Hepatocyte (in vitro differentiated cells): ENCODE data around the gene HIP1R. TPM values are rescaled to one million over a fixed set of nuclear protein-coding genes. Genes with fewer than 3 reads are reported as not detected.
"Not testable (repeated sequence)": the region's sequence is repeated elsewhere in the genome, so short reads cannot be mapped to it uniquely, and the experiment has no call there.

Experiments used
- DNase-seq: peaks from one replicate; pipeline ENCODE4 v3.0.0-alpha.2; 2016; ENCODE audit warnings: low spot score
- H2AFZ ChIP-seq: fragments of 200-600 bp; sonication (generic); 2 replicates; pipeline ENCODE4 v1.6.0; 2016; ENCODE audit warnings: antibody characterized with exemption, mild to moderate bottlenecking
- H3K27ac ChIP-seq: fragments of 200-600 bp; sonication (generic); 2 replicates; pipeline ENCODE4 v1.5.1; 2016; ENCODE audit warnings: mild to moderate bottlenecking
- H3K27me3 ChIP-seq: fragments of 200-600 bp; sonication (generic); 2 replicates; pipeline ENCODE4 v1.6.1; 2016
- H3K36me3 ChIP-seq: fragments of 200-600 bp; sonication (generic); replicated peaks from 2 replicates; pipeline ENCODE4 v1.5.1; 2016; ENCODE audit warnings: low read depth; ENCODE audit not compliant: insufficient read depth
- H3K4me1 ChIP-seq: fragments of 200-600 bp; sonication (generic); 2 replicates; pipeline ENCODE4 v1.5.1; 2016; ENCODE audit warnings: mild to moderate bottlenecking, moderate library complexity; ENCODE audit not compliant: insufficient read depth
- H3K4me2 ChIP-seq: fragments of 200-600 bp; sonication (generic); 2 replicates; pipeline ENCODE4 v1.6.0; 2016
- H3K4me3 ChIP-seq: fragments of 200-600 bp; sonication (generic); 2 replicates; pipeline ENCODE4 v1.5.1; 2016; ENCODE audit warnings: mild to moderate bottlenecking
- H3K79me2 ChIP-seq: fragments of 200-600 bp; sonication (generic); 2 replicates; pipeline ENCODE4 v1.6.0; 2017; ENCODE audit warnings: mild to moderate bottlenecking
- H3K9me2 ChIP-seq: fragments of 200-600 bp; sonication (generic); replicated peaks from 2 replicates; pipeline ENCODE4 v1.6.0; 2017; ENCODE audit warnings: mild to moderate bottlenecking; ENCODE audit not compliant: insufficient read depth
- H3K9me3 ChIP-seq: fragments of 200-600 bp; sonication (generic); 2 replicates; pipeline ENCODE4 v1.5.1; 2016; ENCODE audit warnings: low read depth, mild to moderate bottlenecking
- H4K20me1 ChIP-seq: fragments of 200-600 bp; sonication (generic); 2 replicates; pipeline ENCODE4 v1.6.0; 2016; ENCODE audit warnings: mild to moderate bottlenecking; ENCODE audit not compliant: insufficient read depth, poor library complexity, severe bottlenecking
- EZH2 ChIP-seq: fragments of 200-600 bp; sonication (generic); IDR thresholded peaks from 2 replicates; pipeline ENCODE4 v1.6.1; 2016; ENCODE audit warnings: antibody characterized with exemption, mild to moderate bottlenecking, borderline replicate concordance
- EZH2phosphoT487 ChIP-seq: fragments of 200-600 bp; sonication (generic); IDR thresholded peaks from one replicate; pipeline ENCODE4 v1.6.1; 2018; ENCODE audit warnings: antibody characterized with exemption, mild to moderate bottlenecking, low read depth, moderate library complexity; ENCODE audit not compliant: unreplicated experiment, severe bottlenecking
- WGBS: methylation state at CpG from one replicate; pipeline ENCODE4 v1.1.6; 2016; ENCODE audit warnings: low lambda C conversion rate; ENCODE audit errors: missing lambda C conversion rate; 5-methylcytosine and 5-hydroxymethylcytosine counted together
- polyA plus RNA-seq: library from polyadenylated mRNA; unstranded; fragments of >200 nt; fragmentation: Nextera tagmentation; extraction: Ambion mirVana; gene quantifications from 2 replicates; pipeline ENCODE4 v1.2.1, GENCODE V29; 2016
- total RNA-seq: library from RNA; depleted of rRNA; stranded (reverse); fragments of >200 nt; gene quantifications from 2 replicates; pipeline ENCODE4 v1.2.3, GENCODE V29; 2014
- TF ChIP-seq, protein P1 (sequence below): fragments of 200-600 bp; sonication (generic); IDR thresholded peaks from 2 replicates; pipeline ENCODE4 v1.5.1; 2016; ENCODE audit warnings: antibody characterized with exemption, mild to moderate bottlenecking; ENCODE audit not compliant: poor library complexity

Gene HIP1R
- total and polyA plus RNA-seq, 2 experiments from 2014 or later, result 31.8 to 44.3 TPM

DNA sequence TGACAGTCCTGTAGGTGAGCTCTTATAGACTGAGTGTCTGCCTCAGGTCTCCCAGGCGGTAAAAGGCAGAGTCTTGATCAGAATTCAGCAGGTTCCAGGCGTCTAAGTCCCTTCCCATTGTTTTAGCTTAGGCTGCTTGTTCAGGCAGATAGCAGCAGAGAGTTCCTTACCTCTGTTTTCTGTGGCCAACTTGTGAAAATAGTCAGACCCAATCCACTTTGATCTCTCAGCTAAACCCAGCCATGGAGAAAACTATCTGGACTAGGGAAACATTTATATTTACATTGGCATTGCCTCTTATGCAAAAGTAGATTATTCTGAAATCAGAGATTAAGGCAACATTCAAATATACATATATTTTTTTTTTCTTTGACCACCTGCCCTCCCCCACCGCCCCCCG, 39.5 kb upstream of the HIP1R start:
- no peaks in the 10 kb centered on the region for H3K79me2 ChIP-seq
- TF ChIP-seq EZH2phosphoT487 (no peak), EZH2 (no peak)
- TF ChIP-seq, protein P1, sequence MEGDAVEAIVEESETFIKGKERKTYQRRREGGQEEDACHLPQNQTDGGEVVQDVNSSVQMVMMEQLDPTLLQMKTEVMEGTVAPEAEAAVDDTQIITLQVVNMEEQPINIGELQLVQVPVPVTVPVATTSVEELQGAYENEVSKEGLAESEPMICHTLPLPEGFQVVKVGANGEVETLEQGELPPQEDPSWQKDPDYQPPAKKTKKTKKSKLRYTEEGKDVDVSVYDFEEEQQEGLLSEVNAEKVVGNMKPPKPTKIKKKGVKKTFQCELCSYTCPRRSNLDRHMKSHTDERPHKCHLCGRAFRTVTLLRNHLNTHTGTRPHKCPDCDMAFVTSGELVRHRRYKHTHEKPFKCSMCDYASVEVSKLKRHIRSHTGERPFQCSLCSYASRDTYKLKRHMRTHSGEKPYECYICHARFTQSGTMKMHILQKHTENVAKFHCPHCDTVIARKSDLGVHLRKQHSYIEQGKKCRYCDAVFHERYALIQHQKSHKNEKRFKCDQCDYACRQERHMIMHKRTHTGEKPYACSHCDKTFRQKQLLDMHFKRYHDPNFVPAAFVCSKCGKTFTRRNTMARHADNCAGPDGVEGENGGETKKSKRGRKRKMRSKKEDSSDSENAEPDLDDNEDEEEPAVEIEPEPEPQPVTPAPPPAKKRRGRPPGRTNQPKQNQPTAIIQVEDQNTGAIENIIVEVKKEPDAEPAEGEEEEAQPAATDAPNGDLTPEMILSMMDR, result no peak
- H3K27me3 ChIP-seq, result no peaks in the 10 kb centered on the region
- H3K4me2 ChIP-seq, result no peak overlapping the region
- WGBS, result 66% methylated on average over 2 of the region's 4 CpGs
- no peaks in the 10 kb centered on the region for H3K4me1 ChIP-seq
- DNase-seq, result no peak
- H4K20me1 ChIP-seq, result no peaks in the 10 kb centered on the region
- no peaks in the 10 kb centered on the region for H3K36me3 ChIP-seq
- H3K27ac ChIP-seq, result no peak overlapping the region
- H2AFZ ChIP-seq, result no peak overlapping the region
- H3K4me3 ChIP-seq, result no peak overlapping the region
- H3K9me2 ChIP-seq, result no peaks in the 10 kb centered on the region
- no peaks in the 10 kb centered on the region for H3K9me3 ChIP-seq

DNA sequence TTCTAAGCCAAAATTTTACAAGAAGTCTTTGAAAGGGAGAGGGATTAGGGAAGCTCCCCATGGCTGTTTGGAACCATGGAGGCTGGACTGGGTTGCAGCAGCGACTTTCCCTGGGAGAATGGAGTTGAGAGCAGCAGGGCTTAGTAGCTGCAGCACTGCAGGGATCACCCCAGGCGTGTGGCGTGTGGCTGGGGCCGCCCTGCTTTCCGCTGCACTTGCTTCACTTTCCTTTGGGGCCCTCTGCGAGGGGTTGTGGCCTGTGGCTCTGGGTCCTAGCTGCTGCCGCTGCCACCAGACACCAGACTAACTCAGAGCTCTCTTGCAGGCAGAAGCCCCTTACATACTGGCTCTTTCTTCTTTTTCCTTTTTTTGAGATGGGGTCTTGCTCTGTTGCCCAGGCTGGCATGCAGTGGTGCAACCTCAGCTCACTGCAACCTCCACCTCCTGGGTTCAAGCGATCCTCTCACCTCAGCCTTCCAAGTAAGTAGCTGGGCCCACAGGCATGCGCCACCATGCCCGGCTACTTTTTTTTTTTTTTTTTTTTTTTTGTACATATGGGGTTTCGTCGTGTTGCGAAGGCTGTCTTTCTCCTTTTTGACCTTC, 35.5 kb upstream of the HIP1R start:
- no peak overlapping the region for H3K4me2 ChIP-seq

DNA sequence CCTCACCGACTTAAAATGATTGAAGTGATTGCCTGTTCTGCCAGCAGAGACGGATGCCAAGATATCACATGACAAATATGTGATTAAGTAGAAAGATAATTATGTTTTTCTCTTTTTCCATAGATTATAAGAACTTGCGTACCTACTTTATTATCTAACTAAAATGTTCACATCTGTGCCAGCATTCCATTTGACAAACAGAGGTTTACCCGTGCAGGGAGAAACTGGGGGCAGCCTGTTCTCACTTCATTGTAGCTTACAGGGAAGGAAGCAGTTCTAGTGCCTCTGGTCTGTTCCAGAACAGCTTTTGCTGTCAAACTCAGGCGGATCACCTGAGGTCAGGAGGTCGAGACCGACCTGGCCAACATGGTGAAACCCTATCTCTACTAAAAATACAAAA, 31.3 kb upstream of the HIP1R start:
- no peak for TF ChIP-seq EZH2phosphoT487
- no peak for DNase-seq
- H3K27ac ChIP-seq, result no peak overlapping the region

More for the DNA sequence above, 35.5 kb upstream of the HIP1R start:
- Histone ChIP-seq H3K27ac (no peak overlapping the region), H2AFZ (no peak overlapping the region), H3K9me2 (no peaks in the 10 kb centered on the region), H3K4me1 (no peaks in the 10 kb centered on the region), H3K79me2 (no peaks in the 10 kb centered on the region), H4K20me1 (no peaks in the 10 kb centered on the region), H3K36me3 (no peaks in the 10 kb centered on the region), H3K4me3 (no peak overlapping the region), H3K9me3 (no peaks in the 10 kb centered on the region), H3K27me3 (no peaks in the 10 kb centered on the region)
- TF ChIP-seq, protein P1, result no peak
- no peak for TF ChIP-seq EZH2
- no peak for TF ChIP-seq EZH2phosphoT487
- 89% methylated on average over 13 of the region's 13 CpGs for WGBS
- DNase-seq, result no peak

DNA sequence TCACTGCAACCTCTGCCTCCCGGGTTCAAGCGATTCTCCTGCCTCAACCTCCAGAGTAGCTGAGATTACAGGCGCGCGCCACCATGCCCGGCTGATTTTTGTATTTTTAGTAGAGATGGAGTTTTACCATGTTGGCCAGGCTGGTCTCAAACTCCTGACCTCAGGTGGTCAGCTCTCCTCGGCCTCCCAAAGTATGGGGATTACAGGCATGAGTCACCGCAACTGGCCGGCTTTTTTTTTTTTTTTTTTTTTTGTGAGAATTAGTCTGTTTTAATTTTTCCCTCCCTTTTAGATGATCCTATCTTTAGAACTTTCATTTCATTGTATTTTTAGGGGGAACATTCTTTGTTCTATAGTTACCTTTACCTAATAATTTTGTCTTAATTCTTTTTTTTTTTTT, 30.3 kb upstream of the HIP1R start:
- H3K79me2 ChIP-seq, DNase-seq, H3K9me3 ChIP-seq, H3K9me2 ChIP-seq, H3K27me3 ChIP-seq, H3K4me2 ChIP-seq, H3K4me3 ChIP-seq, H3K36me3 ChIP-seq, H4K20me1 ChIP-seq, H3K27ac ChIP-seq, H2AFZ ChIP-seq, H3K4me1 ChIP-seq: not testable (repeated sequence)
- WGBS, result 88% methylated on average over 9 of the region's 9 CpGs

More for the DNA sequence above, 31.3 kb upstream of the HIP1R start:
- Histone ChIP-seq H4K20me1 (no peaks in the 10 kb centered on the region), H3K4me3 (no peak overlapping the region), H3K9me2 (no peaks in the 10 kb centered on the region), H3K4me1 (no peaks in the 10 kb centered on the region), H2AFZ (no peak overlapping the region), H3K36me3 (no peaks in the 10 kb centered on the region), H3K4me2 (no peak overlapping the region), H3K9me3 (no peaks in the 10 kb centered on the region), H3K79me2 (no peaks in the 10 kb centered on the region), H3K27me3 (no peaks in the 10 kb centered on the region)
- WGBS, result 70% methylated on average over 7 of the region's 7 CpGs
